Activated T-helper 2 cell treated with anti-CD3 and anti-CD28 coated beads, Interferon-gamma antibody, Interleukin-2, Interleukin-4, amounts not matched to agents 10 μg/mL and 5 μg/mL and 100 μg/mL, durations not matched to agents 14 hours and 24 hours and 36 hours (primary cell): ENCODE results near the gene PRIMA1. TPM values are rescaled to one million over a fixed set of nuclear protein-coding genes. Genes with fewer than 3 reads are reported as not detected.
"Not testable (repeated sequence)": the region's sequence is repeated elsewhere in the genome, so short reads cannot be mapped to it uniquely, and the experiment has no call there.

Experiments
- DNase-seq: peaks from one replicate; pipeline ENCODE4 v3.0.0; 2021; ENCODE audit warnings: low spot score
- H3K27ac Mint-ChIP-seq: one replicate; pipeline ENCODE4 v1.8.0; 2021; ENCODE audit warnings: mixed read lengths
- H3K27me3 Mint-ChIP-seq: one replicate; pipeline ENCODE4 v1.8.0; 2021; ENCODE audit warnings: low read depth, mixed read lengths
- H3K36me3 Mint-ChIP-seq: one replicate; pipeline ENCODE4 v1.8.0; 2021; ENCODE audit warnings: low read depth, mixed read lengths
- H3K4me1 Mint-ChIP-seq: one replicate; pipeline ENCODE4 v1.8.0; 2021; ENCODE audit warnings: low read depth, mixed read lengths
- H3K4me3 Mint-ChIP-seq: one replicate; pipeline ENCODE4 v1.8.0; 2021; ENCODE audit warnings: low read depth, mild to moderate bottlenecking, moderate library complexity, mixed read lengths
- H3K9me3 Mint-ChIP-seq: one replicate; pipeline ENCODE4 v1.8.0; 2021; ENCODE audit warnings: mixed read lengths
- intact Hi-C: fragments of 100-400 bp; cut with micrococcal nuclease; formaldehyde crosslinking; loops from one replicate; pipeline ENCODE4 v1.15.1; 2023
- total RNA-seq: library from RNA; stranded (reverse); gene quantifications from 2 replicates; pipeline ENCODE4 v1.2.3, GENCODE V29; 2022

PRIMA1 gene
- total RNA-seq, 1 donor from 2014 or later = not detected

DNA sequence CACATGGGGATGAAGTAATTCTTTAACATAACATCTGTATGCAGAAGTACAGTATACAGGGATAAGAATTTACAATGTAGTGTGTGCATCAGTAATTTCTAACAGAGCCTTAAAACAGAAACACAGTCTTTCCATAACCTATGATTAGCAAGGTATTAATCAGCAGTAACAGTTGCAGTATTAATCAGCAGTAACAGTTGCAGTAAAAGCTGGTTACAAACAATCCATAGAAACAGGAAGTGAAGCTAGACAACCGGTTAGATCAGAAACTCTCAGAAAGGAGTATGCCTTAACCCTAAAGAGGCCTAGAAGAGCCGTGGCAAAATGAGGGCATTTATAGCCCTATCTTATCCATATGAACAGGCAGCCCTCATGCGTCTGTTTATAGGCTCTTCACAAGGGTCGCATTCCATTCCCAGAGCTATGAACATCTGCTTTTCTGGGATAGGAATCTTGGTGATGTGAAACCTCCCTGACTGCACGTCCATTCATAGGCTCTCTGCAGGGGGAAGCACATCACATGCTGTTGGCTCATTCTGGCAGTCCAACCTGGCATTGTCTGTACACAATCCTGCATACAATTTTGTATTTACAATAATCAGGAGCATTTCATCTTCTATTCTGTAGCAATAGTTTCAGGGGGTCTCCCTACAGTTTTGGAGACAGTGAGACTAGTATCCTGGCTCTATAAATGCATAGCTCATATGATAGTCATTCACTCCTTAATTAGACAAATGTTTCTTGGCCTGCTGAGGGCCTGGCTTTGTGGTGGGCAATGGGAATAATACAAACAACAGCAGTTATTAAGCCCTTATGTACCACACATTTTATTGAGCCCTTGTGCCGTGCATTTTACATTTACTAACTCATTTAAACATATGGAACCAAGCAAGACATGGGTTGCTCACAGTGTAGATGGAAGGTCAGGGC lies 21.5 kb upstream of the PRIMA1 start:
- DNase-seq, H3K36me3 Mint-ChIP-seq, H3K4me3 Mint-ChIP-seq, intact Hi-C loops, H3K27ac Mint-ChIP-seq, H3K27me3 Mint-ChIP-seq: not testable (repeated sequence)
- Mint-ChIP-seq H3K4me1 (peaks cover 13% of the 10 kb centered on the region), H3K9me3 (peaks cover 16% of the 10 kb centered on the region)

- Mint-ChIP-seq H3K27ac (no peak overlapping the region), H3K9me3 (peaks cover 4% of the 10 kb centered on the region), H3K4me1 (peaks cover 7% of the 10 kb centered on the region), H3K4me3 (no peak overlapping the region), H3K36me3 (no peaks in the 10 kb centered on the region), H3K27me3 (peaks cover 6% of the 10 kb centered on the region)
- intact Hi-C loops = no loop called here
- no peak for DNase-seq
Observed at GRCh38 chr14:93804654-93805053, 16.4 kb upstream of the PRIMA1 start.

DNA sequence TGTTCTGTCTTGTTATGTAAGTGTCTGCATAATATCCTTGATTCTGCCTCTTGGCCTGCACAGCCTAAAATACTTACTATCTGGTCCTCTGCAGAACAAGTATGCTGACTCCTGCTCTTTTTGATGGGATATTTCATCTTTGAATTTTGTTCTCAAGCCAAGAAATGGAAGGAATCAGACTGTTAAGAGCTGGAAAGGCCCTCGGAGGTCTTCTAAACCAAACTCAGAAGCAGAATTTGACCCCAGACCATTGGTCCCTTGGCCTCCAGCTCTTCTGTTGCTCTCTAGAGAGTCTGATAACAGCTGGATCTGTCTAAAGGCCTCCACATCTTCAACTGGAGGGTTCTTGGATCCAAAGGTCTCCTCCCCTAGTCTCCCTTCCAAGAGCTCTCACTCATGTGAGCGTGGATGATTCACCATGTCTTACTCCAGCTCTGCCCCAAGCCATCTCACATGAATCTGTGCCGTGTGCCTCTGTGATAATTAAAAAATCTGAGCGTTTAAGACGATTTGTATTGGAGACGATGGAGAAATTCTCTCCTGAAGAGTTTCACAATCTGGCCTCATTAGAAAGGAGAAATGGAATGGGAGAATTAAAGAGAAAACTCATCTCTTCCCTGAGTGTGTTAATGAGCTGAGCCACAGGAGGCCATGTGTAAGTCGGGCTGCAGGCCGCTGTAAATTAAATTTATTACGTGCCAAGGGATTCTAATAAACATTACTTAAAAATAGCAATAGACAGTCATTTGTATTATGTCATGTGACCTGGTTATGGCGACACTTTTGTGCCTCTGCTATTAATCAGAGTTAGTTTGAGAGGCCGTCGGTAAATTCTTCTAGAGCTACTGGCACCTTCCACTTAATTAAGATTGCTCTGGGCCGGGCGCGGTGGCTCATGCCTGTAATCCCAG lies 15.4 kb upstream of the PRIMA1 start:
- H3K4me3 Mint-ChIP-seq = no peak overlapping the region
- H3K4me1 Mint-ChIP-seq = peaks cover 1% of the 10 kb centered on the region
- no peak overlapping the region for H3K27ac Mint-ChIP-seq
- no peak for DNase-seq
- peaks cover 4% of the 10 kb centered on the region for H3K9me3 Mint-ChIP-seq
- H3K27me3 Mint-ChIP-seq = peaks cover 9% of the 10 kb centered on the region
- intact Hi-C loops = no loop called here
- no peaks in the 10 kb centered on the region for H3K36me3 Mint-ChIP-seq

DNA sequence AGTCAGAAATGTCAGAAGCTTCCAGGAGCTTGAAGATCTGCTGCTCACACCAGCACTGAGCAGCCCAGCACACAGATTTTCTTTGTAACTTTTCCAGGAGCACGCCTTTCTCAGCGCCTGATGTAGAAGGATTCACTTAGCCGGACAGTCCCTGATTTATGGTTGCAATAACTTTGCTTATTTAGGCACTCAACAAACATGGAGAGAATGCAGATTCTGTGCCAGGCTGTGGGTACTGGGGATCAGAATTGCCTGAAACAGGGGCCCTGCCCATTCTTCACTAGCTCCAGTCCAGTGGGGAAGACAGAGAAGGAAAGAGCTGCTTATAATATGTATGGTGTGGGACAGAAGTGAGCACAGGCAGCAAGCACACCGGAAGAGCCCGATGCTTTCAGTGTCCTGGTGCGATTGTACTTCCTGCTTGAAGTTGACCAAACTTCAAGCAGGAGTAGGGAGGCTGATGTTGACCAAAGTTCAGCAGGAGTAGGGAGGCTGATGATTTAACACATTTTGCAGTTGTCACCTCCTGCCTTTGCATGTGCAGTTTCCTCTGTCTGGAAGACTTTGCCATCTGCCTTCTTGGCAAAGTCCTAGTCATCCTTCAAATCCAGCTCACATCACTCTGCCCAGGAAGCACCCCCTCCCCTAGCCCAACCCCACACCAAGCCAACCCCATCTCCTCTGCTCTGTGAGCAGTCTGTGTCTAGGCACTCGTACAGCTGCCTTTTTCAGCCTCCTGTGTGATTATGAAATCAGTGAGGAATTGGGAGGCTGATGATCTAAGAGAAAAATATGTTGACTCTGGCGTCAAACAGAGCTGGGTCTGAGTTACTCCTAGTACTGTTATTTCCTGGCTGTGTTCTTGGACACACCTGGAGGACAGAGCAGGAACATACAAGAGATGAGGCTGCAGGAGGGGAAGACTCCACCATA lies 12.0 kb upstream of the PRIMA1 start:
- peaks cover 11% of the 10 kb centered on the region for H3K27me3 Mint-ChIP-seq
- no peak overlapping the region for H3K27ac Mint-ChIP-seq
- intact Hi-C loops = no loop called here
- DNase-seq = no peak
- H3K36me3 Mint-ChIP-seq = no peaks in the 10 kb centered on the region
- H3K4me3 Mint-ChIP-seq = no peak overlapping the region
- H3K4me1 Mint-ChIP-seq = no peaks in the 10 kb centered on the region
- H3K9me3 Mint-ChIP-seq = no peaks in the 10 kb centered on the region

- Mint-ChIP-seq H3K27ac (no peak overlapping the region), H3K9me3 (no peaks in the 10 kb centered on the region), H3K4me3 (no peak overlapping the region), H3K36me3 (no peaks in the 10 kb centered on the region), H3K4me1 (no peaks in the 10 kb centered on the region), H3K27me3 (peaks cover 11% of the 10 kb centered on the region)
- no peak for DNase-seq
- intact Hi-C loops = no loop called here
Observed at GRCh38 chr14:93799617-93799988, 11.3 kb upstream of the PRIMA1 start.

- Mint-ChIP-seq H3K4me3 (no peak overlapping the region), H3K36me3 (no peaks in the 10 kb centered on the region), H3K4me1 (no peaks in the 10 kb centered on the region), H3K27me3 (peaks cover 16% of the 10 kb centered on the region), H3K9me3 (no peaks in the 10 kb centered on the region), H3K27ac (no peak overlapping the region)
- intact Hi-C loops = no loop called here
- DNase-seq = no peak
Observed at GRCh38 chr14:93797536-93797935, 9.3 kb upstream of the PRIMA1 start.

- no peak for DNase-seq
- intact Hi-C loops = no loop called here
- Mint-ChIP-seq H3K4me1 (no peaks in the 10 kb centered on the region), H3K27ac (no peak overlapping the region), H3K9me3 (no peaks in the 10 kb centered on the region), H3K4me3 (no peak overlapping the region), H3K36me3 (no peaks in the 10 kb centered on the region), H3K27me3 (peaks cover 19% of the 10 kb centered on the region)
Observed at GRCh38 chr14:93797071-93797470, 8.8 kb upstream of the PRIMA1 start.

DNA sequence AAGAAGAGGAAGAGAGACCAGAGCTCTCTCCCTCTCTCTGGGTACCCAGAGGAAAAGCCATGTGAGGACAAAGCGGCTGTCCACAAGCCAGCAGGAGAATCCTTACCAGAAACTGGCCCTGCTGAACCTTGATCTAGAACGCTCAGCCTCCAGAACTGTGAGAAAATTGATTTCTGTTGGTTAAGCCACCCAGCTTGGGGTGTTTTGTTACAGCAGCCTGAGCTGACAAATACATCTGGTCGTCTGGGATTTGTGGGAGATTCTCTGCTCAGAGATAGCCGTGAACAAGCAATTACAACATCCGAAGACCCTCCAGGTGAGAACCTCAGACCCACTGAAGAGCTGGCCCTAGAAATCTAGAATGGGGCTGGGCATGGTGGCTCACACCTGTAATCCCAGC lies 6.5 kb upstream of the PRIMA1 start:
- Mint-ChIP-seq H3K9me3 (no peaks in the 10 kb centered on the region), H3K4me1 (no peaks in the 10 kb centered on the region), H3K36me3 (no peaks in the 10 kb centered on the region), H3K4me3 (no peak overlapping the region), H3K27me3 (peaks cover 36% of the 10 kb centered on the region), H3K27ac (no peak overlapping the region)
- intact Hi-C loops = no loop called here
- no peak for DNase-seq

DNA sequence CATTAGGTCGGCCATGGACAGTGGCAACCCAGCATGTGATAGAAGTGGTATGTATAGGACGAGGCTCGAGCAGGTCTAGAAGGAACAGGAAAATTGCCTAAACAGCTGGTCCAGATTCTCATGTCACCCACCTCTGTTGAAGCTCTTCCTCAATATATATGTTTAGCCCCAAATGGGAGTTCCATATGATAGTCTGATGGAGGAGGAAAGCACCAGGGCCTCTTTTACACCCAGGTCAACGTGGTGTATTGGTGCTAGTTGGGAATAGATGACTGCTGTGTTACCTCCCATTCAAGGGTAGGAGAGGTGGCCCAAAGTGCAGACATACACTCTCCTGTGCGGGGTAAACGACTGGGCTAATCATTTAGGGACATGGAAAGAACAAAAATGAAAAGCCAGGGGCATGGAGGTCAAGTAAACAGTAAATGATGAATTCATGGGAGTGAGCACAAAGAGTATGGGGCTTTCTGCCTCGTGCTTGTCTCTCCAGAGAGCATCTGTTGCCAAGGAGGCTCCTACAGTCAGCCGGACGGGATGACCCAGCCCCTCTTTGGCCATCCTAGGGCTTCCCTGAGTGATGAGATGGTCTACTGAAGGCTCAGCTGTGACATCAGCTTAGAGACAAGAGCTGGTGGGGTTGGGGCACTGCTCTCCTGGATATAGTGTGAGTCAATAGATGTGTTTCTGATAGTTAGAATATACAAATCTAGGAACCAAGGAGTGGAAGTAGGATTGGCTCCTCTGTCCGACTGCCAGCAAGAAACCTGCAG lies 5.5 kb upstream of the PRIMA1 start:
- Mint-ChIP-seq H3K27me3 (peaks cover 40% of the 10 kb centered on the region), H3K36me3 (no peaks in the 10 kb centered on the region), H3K9me3 (no peaks in the 10 kb centered on the region), H3K27ac (no peak overlapping the region), H3K4me3 (no peak overlapping the region), H3K4me1 (no peaks in the 10 kb centered on the region)
- no peak for DNase-seq
- intact Hi-C loops = no loop called here

GRCh38 chr14:93792391-93792790 lies 4.1 kb upstream of the PRIMA1 start:
- H3K4me1 Mint-ChIP-seq = no peaks in the 10 kb centered on the region
- H3K9me3 Mint-ChIP-seq = no peaks in the 10 kb centered on the region
- intact Hi-C loops = no loop called here
- DNase-seq = no peak
- no peaks in the 10 kb centered on the region for H3K36me3 Mint-ChIP-seq
- H3K27me3 Mint-ChIP-seq = peaks cover 50% of the 10 kb centered on the region
- H3K4me3 Mint-ChIP-seq = no peak overlapping the region
- H3K27ac Mint-ChIP-seq = no peak overlapping the region

DNA sequence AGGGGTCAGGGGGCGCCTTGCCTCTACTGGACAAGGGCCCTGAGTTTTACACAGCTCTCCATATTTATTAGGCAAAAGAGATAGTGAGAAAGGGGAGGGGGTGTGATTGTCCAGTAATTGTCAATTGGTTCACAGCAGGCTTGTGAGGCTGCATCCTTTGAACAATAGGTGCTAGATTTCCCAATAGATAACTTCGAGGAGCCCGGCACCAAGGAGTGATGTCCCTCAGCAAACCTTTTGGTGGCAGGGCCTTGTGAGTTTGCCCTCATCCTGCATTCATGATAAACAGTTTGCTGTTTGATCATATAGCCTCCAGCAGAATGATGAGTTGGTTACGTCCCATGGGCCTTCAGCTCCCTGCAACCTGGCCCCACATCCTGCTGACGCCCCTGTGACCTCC lies 2.7 kb upstream of the PRIMA1 start:
- Mint-ChIP-seq H3K4me3 (no peak overlapping the region), H3K9me3 (no peaks in the 10 kb centered on the region), H3K27me3 (peaks cover 60% of the 10 kb centered on the region), H3K36me3 (no peaks in the 10 kb centered on the region), H3K4me1 (no peaks in the 10 kb centered on the region), H3K27ac (no peak overlapping the region)
- intact Hi-C loops = no loop called here
- DNase-seq = no peak
